A549 treated with AZD2906 at 1 μM for 4 hours (cell line): ENCODE results near the gene TMEM17. TPM values are rescaled to one million over a fixed set of nuclear protein-coding genes. Genes with fewer than 3 reads are reported as not detected.

Experiments used
- total RNA-seq: library from RNA; stranded (reverse); fragments of 200-300 nt; extraction: Qiagen RNA extraction; gene quantifications from 5 replicates; pipeline ENCODE4 v1.2.3, GENCODE V29; 2022

TMEM17 gene, protein sequence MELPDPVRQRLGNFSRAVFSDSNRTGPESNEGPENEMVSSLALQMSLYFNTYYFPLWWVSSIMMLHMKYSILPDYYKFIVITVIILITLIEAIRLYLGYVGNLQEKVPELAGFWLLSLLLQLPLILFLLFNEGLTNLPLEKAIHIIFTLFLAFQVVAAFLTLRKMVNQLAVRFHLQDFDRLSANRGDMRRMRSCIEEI
- 3.9 to 4.6 TPM (median 4.2 TPM) in 5 replicates for total RNA-seq

DNA sequence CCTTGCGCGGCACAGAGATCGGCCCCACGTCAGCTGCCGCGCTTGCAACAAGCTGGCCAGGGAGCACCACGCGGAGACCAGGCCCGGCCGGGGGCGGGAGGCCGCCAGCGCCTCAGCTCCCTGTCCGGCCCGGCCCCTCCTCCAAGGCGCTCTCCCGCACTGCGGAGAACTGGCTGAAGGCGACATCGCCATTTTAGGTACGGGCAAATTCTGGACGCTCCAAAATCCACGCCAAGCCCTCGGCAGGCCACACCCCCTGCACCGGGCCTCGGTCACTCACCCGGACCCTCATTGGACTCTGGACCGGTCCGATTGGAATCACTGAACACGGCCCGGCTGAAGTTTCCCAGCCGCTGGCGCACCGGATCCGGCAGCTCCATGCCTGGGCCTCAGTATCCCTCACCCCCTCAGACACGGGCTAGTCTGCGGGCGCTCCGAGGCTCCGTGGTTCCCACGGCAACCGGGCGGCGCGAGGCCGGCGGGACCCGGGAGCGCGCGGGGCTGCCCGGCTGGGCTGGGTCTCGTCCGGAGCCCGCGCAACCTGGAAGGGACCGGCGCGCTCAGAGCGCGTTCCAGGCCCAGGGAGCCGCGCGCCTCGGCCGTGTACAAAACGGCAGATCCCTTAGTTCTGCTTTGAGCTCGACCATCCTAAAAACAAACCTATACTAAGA is at the start of gene TMEM17:
TMEM17 (minus strand) TSS at position 446 of the 671 bp plus-strand sequence; CDS start at position 380, 66 bp downstream.

Other genes with a start within 250 kb of the TMEM17 start
- 30.1 to 43.3 TPM (median 35.6 TPM) in 5 replicates for gene EHBP1, start 199.5 kb upstream of the TMEM17 start, total RNA-seq